H1 (cell line): ENCODE measurements around the gene SOCS3. TPM values are rescaled to one million over a fixed set of nuclear protein-coding genes. Genes with fewer than 3 reads are reported as not detected.

Source experiments
- ASH2L ChIP-seq: fragments of 200-600, 300-600 bp; sonication (generic); IDR thresholded peaks from one replicate; pipeline ENCODE4 v1.7.1; 2017; ENCODE audit warnings: low read length
- BCL11A ChIP-seq, 2 experiments: IDR thresholded peaks; one replicate each; pipeline ENCODE4 v1.6.1; 2011; ENCODE audit warnings: low read depth in 2 of 2, low read length in 2 of 2, mild to moderate bottlenecking in 2 of 2
- SRF ChIP-seq: IDR thresholded peaks from 2 replicates; pipeline ENCODE4 v1.6.1; 2011; ENCODE audit warnings: mild to moderate bottlenecking, low read depth, low read length, moderate library complexity
- YY1 ChIP-seq: IDR thresholded peaks from 2 replicates; pipeline ENCODE4 v1.6.1; 2011; ENCODE audit warnings: low read depth, mild to moderate bottlenecking, low read length
- polyA plus RNA-seq, 7 experiments: library from polyadenylated mRNA; depleted of rRNA in 3 of 7; stranded (reverse) in 5 of 7; unstranded in 2 of 7; fragments of >200 nt in 5 of 7; fragments of 200-250 nt in 2 of 7; gene quantifications; 1 replicate in 5 of 7; 2 replicates in 1 of 7; 4 replicates in 1 of 7; pipeline versions ENCODE4 v1.2.1 to v1.2.3, GENCODE V29; 2011 to 2013; ENCODE audit warnings: missing spikeins in 2 of 7, mixed read lengths in 2 of 7
- total RNA-seq: library from RNA; stranded (reverse); fragmentation: NEBNext Ultra II Directional; extraction: Animal tissue kit (Norgen Biotek cat#: 25700); gene quantifications from 2 replicates; pipeline ENCODE4 v1.2.1, GENCODE V29; 2021
- TF ChIP-seq, protein P1 (sequence below): fragments of 300-600 bp; sonication (generic); IDR thresholded peaks from 2 replicates; pipeline ENCODE4 v1.7.1; 2012; ENCODE audit warnings: low read length, moderate library complexity, mild to moderate bottlenecking, inconsistent platforms; ENCODE audit not compliant: insufficient replicate concordance
- TF ChIP-seq, protein P2 (sequence below): IDR thresholded peaks from 2 replicates; pipeline ENCODE4 v1.6.1; 2012; ENCODE audit warnings: inconsistent platforms

Gene SOCS3
- total and polyA plus RNA-seq, 2 of the 8 experiments (the other 6 are each of a cell fraction or from before 2014, with no cell fraction given) = 10.1 to 47.9 TPM

DNA sequence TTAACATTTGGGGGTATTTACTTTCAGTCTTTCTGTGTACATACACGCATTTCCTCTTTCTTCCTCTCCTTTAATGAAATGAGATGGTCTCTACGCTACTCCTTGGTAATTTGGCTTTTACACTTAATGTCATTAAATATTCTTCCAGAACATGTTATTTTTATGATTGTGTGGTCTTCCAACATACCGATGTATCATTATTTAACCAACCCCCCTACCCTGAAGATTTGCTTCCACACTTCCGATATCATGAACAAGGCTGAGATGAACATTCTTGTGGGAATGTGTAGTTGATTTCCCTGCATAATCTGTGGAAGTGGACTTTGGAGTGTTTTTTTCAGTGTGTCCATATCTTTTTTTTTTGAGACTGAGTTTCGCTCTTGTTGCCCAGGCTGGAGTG lies 16.3 kb upstream of the SOCS3 start (continued):
- TF ChIP-seq, protein P1, sequence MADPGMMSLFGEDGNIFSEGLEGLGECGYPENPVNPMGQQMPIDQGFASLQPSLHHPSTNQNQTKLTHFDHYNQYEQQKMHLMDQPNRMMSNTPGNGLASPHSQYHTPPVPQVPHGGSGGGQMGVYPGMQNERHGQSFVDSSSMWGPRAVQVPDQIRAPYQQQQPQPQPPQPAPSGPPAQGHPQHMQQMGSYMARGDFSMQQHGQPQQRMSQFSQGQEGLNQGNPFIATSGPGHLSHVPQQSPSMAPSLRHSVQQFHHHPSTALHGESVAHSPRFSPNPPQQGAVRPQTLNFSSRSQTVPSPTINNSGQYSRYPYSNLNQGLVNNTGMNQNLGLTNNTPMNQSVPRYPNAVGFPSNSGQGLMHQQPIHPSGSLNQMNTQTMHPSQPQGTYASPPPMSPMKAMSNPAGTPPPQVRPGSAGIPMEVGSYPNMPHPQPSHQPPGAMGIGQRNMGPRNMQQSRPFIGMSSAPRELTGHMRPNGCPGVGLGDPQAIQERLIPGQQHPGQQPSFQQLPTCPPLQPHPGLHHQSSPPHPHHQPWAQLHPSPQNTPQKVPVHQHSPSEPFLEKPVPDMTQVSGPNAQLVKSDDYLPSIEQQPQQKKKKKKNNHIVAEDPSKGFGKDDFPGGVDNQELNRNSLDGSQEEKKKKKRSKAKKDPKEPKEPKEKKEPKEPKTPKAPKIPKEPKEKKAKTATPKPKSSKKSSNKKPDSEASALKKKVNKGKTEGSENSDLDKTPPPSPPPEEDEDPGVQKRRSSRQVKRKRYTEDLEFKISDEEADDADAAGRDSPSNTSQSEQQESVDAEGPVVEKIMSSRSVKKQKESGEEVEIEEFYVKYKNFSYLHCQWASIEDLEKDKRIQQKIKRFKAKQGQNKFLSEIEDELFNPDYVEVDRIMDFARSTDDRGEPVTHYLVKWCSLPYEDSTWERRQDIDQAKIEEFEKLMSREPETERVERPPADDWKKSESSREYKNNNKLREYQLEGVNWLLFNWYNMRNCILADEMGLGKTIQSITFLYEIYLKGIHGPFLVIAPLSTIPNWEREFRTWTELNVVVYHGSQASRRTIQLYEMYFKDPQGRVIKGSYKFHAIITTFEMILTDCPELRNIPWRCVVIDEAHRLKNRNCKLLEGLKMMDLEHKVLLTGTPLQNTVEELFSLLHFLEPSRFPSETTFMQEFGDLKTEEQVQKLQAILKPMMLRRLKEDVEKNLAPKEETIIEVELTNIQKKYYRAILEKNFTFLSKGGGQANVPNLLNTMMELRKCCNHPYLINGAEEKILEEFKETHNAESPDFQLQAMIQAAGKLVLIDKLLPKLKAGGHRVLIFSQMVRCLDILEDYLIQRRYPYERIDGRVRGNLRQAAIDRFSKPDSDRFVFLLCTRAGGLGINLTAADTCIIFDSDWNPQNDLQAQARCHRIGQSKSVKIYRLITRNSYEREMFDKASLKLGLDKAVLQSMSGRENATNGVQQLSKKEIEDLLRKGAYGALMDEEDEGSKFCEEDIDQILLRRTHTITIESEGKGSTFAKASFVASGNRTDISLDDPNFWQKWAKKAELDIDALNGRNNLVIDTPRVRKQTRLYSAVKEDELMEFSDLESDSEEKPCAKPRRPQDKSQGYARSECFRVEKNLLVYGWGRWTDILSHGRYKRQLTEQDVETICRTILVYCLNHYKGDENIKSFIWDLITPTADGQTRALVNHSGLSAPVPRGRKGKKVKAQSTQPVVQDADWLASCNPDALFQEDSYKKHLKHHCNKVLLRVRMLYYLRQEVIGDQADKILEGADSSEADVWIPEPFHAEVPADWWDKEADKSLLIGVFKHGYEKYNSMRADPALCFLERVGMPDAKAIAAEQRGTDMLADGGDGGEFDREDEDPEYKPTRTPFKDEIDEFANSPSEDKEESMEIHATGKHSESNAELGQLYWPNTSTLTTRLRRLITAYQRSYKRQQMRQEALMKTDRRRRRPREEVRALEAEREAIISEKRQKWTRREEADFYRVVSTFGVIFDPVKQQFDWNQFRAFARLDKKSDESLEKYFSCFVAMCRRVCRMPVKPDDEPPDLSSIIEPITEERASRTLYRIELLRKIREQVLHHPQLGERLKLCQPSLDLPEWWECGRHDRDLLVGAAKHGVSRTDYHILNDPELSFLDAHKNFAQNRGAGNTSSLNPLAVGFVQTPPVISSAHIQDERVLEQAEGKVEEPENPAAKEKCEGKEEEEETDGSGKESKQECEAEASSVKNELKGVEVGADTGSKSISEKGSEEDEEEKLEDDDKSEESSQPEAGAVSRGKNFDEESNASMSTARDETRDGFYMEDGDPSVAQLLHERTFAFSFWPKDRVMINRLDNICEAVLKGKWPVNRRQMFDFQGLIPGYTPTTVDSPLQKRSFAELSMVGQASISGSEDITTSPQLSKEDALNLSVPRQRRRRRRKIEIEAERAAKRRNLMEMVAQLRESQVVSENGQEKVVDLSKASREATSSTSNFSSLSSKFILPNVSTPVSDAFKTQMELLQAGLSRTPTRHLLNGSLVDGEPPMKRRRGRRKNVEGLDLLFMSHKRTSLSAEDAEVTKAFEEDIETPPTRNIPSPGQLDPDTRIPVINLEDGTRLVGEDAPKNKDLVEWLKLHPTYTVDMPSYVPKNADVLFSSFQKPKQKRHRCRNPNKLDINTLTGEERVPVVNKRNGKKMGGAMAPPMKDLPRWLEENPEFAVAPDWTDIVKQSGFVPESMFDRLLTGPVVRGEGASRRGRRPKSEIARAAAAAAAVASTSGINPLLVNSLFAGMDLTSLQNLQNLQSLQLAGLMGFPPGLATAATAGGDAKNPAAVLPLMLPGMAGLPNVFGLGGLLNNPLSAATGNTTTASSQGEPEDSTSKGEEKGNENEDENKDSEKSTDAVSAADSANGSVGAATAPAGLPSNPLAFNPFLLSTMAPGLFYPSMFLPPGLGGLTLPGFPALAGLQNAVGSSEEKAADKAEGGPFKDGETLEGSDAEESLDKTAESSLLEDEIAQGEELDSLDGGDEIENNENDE = no peak
- no peak for TF ChIP-seq YY1
- TF ChIP-seq SRF = no peak
- no peak for TF ChIP-seq BCL11A (IDR thresholded peaks at IDR 0.05; ENCODE audit: low read depth in 2 of 2, low read length in 2 of 2)
- no peak for TF ChIP-seq ASH2L
- TF ChIP-seq, protein P2, sequence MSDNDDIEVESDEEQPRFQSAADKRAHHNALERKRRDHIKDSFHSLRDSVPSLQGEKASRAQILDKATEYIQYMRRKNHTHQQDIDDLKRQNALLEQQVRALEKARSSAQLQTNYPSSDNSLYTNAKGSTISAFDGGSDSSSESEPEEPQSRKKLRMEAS = no peak
